HG03039 (cell line): ENCODE measurements around the gene DMAC2L.
"Not testable (repeated sequence)": the region's sequence is repeated elsewhere in the genome, so short reads cannot be mapped to it uniquely, and the experiment has no call there.

Experiments used
- ATAC-seq: cut with Tn5 transposase; IDR thresholded peaks from one replicate; pipeline ENCODE4 v1.9.1; 2021; ENCODE audit warnings: mild to moderate bottlenecking, moderate library complexity; ENCODE audit not compliant: unreplicated experiment

DMAC2L gene

GRCh38 chr14:50354527-50354926, 42.4 kb downstream of the DMAC2L start:
- ATAC-seq: no peak

DNA sequence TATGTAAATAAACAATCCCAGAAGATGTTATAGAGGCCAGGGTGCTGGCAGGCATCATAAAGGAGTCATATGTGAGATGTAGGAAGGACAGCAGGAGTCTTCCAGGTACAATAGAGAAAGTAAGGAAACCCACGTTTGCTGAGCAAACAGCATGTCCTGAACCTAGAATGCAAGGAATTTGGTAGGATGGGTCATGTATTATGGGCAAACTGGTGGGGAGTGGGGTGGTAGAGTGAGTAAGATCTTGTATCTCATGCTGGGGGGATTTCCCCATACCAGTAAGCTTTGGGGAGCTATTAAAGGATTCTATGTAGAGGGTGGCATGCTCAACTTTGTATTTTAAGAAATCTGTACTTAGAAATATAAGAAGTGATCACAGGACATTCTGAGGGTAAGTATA, 43.6 kb downstream of the DMAC2L start:
- no peak for ATAC-seq

DNA sequence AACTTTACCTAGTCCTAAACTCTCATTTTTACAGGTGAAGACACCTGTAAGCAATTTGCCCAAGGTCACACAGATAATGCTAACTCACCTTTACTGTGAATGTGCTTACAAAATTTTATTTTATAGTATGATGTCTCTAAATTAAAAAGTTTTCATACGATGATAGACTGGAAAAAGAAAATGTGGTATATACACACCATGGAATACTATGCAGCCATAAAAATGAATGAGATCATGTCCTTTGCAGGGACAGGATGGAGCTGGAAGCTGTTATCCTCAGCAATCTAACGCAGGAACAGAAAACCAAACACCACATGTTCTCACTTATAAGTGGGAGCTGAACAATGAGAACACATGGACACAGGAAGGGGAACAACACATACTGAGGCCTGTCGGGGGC, 44.2 kb downstream of the DMAC2L start:
- not testable (repeated sequence) for ATAC-seq

GRCh38 chr14:50357124-50357523, 45.0 kb downstream of the DMAC2L start:
- no peak for ATAC-seq

DNA sequence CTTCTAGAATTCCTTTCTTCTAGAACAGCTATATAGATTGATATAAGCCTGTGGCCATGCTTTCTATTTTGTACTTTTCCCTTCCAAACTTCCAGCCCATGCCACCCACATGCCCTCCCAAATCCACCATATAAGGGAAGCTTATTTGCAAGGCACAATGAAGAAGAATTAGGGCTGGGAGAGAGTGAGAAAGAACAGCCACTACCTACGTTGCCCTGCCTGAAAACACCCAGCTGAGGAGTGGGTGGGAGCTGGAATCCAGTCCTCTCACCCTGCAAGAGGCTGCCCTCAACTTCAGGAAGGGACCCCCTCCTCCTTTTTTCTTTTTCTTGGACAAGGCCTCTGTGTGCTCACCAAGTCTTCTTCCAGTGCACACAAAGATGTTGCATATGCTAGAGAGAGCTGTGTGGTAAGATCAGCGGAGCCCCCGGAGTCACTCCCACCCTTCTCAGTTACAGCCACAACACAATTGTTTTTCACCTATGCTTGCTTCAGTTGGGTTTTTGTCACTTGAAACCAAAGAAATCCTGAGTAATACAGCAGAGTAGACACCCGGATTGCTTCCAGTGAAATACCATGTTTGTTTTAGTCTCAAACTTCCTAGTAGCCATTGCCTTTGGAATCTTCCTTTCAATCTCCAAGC, 45.8 kb downstream of the DMAC2L start:
- ATAC-seq: no peak

DNA sequence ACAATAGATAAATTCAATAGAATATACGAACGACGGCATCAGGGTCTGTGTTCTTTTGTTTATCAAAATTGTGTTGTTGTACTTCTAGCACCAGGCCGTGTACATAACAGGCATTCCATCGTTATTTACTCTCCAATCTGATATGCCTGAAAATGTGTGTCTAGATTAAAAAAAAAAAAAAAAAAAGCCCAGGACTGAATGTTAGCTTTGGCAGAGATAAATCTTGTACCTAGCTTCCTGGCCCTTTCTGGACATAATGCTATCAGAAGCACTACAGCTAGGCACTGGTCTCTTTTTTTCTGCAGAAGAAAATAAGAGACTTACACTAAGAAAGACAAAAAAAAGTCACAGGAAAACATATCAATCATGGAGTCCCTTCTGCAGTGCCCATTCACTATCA, 47.5 kb downstream of the DMAC2L start:
- no peak for ATAC-seq

DNA sequence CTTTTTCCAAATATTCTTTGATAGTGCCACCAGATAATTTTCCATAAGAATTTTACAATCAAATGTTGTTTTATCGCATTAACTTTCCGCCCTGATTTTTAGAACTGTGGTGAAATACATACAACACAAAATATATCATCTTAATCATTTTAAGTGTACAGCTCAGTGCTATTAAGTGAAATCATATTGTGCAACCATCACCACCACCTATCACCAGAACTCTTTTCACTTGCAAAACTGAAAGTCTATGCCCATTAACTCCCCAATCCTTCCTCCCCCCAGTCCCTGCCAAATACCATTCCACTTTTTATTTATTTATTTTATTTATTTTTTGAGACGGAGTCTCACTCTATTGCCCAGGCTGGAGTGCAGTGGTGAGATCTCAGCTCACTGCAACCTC, 48.0 kb downstream of the DMAC2L start:
- ATAC-seq: no peak

DNA sequence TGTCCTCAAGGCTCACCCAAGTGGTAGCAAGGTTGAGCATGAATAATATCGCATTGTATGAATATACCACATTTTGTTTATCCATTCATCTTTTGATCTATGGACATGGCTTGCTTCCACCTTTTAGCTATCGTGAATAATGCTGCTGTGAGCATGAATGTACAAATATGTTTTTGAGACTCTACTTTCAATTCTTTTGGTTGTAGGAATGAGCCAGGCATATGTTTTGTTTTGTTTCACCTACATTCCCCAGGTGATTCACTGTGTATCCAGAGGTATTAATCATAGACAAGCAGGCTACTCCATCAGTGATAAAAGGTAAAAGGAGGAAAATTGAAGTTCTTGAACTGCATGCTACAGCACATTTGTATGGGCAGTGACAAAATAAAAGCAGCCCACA, 48.7 kb downstream of the DMAC2L start:
- no peak for ATAC-seq

DNA sequence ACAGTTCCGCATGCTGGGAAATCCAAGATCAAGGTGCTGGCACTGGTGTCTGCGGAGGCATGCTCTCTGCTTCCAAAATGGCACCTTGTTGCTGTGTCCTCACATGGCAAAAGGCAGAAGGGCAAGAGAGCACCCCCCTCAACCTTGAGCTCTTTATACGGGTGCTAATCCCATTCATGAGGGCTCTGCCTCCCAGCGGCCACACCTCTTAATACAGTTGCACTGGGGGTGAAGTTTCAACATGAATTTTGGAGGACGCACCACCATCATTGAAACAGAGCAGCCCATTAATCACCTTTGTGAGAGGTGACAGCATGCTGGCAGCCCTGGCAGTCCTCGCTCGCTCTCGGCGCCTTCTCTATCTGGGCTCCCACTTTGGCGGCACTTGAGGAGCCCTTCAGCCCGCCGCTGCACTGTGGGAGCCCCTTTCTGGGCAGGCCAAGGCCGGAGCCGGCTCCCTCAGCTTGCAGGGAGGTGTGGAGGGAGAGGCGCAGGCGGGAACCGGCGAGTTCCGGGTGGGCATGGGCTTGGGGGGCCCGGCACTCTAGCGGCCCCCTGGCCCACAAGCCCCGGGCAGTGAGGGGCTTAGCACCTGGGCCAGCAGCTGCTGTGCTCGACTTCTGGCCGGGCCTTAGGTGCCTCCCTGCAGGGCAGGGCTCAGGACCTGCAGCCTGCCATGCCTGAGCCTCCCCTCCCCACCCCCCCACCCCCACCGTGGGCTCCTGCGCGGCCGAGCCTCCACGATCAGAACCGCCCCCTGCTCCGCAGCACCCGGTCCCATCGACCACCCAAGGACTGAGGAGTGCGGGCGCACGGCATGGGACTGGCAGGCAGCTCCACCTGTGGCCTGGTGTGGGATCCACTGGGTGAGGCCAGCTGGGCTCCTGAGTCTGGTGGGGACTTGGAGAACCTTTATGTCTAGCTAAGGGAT, 49.6 kb downstream of the DMAC2L start:
- not testable (repeated sequence) for ATAC-seq

DNA sequence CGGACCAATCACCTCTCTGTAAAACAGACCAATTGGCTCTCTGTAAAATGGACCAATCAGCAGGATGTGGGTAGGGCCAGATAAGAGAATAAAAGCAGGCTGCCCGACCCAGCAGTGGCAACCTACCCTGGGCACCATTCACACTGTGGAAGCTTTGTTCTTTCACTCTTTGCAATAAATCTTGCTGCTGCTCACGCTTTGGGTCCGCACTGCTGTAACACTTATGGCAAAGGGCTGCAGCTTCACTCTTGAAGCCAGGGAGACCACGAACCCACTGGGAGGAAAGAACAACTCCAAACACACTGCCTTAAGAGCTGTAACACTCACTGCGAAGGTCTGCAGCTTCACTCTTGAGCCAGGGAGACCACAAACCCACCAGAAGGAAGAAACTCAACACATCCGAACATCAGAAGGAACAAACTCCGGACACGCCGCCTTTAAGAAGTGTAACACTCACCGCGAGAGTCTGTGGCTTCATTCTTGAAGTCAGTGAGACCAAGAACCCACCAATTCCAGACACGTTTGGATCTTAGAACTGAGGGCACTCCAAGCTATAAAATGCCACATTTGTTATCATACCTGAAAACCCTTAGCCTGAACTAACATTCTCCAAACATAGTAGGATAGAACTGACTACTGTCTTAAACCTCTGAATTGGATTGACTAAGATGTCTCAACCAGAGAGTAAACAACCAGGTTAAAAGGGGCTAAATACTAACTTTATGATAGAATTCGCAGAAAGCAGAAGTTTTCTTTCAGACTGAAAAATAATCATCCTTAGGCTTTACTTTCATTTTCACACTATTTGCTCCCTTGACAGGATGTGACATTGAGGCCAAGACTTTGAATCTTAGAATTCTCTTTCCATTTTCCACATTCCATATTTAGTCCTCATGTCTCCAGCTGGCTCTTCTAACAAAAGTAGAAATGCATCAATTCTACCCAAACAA, 50.9 kb downstream of the DMAC2L start:
- ATAC-seq: no peak

GRCh38 chr14:50363714-50364111, 51.6 kb downstream of the DMAC2L start:
- ATAC-seq: peak; percentile 96

- ATAC-seq: no peak
Measured at GRCh38 chr14:50364792-50365191, 52.7 kb downstream of the DMAC2L start.

DNA sequence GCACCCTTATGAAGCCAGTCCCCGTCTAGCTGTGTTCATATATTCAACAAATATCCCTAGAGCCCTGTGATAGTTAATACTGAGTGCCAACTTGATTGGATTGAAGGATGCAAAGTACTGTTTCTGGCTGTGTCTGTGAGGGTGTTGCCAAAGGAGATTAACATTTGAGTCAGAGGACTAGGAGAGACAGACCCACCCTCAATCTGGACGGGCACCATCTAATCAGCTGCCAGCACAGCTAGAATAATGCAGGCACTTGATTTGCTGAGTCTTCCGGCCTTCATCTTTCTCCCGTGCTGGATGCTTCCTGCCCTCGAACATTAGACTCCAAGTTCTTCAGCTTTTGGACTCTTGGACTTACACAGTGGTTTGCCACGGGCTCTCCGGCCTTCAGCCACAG, 53.4 kb downstream of the DMAC2L start:
- ATAC-seq: not testable (repeated sequence)

GRCh38 chr14:50366115-50366514, 54.0 kb downstream of the DMAC2L start:
- no peak for ATAC-seq

DNA sequence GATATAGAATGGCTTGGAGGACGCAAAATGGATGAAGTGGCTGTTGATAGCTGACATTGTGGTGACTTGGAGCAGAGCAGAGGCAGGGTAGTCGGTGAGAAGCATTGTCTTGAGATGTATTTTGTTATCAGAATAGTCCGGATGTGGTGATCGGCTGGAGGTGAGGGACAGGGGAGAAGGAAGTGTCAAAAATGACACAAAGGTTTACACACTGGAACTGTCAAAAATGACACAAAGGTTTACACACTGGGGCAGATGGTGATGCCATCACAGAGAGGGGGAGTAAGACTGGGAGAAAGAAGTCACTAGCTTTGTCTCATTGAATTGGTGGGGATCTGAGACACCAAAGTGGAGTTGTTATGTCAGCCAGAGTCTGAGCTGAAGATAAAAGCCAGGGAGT, 54.5 kb downstream of the DMAC2L start:
- ATAC-seq: no peak

GRCh38 chr14:50371546-50371945, 59.4 kb downstream of the DMAC2L start:
- no peak for ATAC-seq

DNA sequence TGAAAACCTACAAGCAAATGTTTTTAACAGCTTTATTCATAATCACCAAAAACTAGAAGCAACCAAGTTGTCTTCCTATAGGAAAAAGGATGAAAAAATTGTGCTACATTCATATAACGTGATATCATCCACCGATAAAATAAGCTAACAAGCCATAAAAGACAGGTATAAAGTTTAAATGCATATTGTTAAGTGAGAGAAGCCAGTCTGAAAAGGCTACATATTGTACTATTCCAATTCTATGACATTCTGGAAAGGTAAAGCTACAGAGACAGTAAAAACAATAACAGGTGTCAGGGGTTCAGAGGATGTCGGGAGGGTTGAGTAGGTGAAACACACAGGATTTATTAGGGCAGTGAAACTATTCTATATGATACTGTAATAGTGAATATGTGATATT, 61.8 kb downstream of the DMAC2L start:
- ATAC-seq: no peak

DNA sequence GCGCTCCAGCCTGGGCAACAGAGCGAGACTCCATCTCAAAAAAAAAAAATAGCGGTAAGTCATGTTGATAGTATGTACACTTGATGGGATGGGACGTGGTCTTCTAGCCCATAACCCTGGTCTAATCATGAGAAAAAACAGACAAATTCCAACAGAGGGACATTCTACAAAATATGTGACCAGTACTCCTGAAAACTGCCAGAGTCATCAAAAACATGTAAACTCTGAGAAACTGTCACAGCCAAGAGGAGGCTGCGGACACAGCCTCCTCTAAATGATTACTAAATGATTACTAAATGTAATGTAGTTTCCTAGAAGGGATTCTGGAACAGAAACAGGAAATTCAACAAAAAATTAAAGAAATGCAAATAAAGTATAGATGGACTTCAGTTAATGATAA, 63.6 kb downstream of the DMAC2L start:
- ATAC-seq: no peak
